ENCODE results near the gene NHSL1.

- TF ChIP-seq ZFX (IDR thresholded peaks at IDR 0.05; ENCODE audit: borderline replicate concordance), result no peak
- no peak for TF ChIP-seq CTCF (IDR thresholded peaks at IDR 0.05)
Measured at GRCh38 chr6:138491017-138491416, 8.3 kb downstream of the NHSL1 start.

All from 22Rv1 (cell line).